ENCODE measurements around the gene NRF1.

DNA sequence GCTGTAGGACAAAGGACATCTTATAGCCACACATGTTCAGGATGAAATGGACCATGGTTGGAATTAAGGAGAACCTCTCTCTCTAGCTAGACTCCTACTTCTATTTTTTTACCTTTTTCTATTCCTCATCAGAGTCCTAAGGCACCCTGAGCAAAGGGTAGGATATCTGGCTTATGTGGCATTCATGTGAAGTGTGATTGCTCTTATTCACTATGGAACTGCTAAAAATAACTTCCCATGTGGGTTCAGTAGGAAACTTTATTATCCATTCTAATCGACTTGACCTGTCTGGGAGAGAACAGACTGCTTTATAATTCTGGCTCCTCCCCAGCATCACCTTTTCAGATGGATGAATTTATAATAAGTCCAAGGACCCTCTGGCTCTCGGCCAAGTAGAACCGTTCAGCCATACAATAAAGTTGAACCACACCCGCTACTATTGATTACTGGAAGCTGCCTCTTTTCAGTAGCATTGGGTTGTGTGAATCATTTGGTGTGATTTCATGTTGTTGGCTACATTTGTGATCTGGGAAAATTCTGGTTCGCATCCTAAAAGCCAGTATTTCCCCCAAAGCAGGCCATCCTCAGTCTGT is 117.5 kb downstream of the NRF1 start:
- TF ChIP-seq POLR2AphosphoS5 (IDR thresholded peaks at IDR 0.05; ENCODE audit: low read depth, low read length) (no peak), TCF7L2 (IDR thresholded peaks at IDR 0.05; ENCODE audit: low read depth, low read length) (no peak), SIN3A (IDR thresholded peaks at IDR 0.05; ENCODE audit: borderline replicate concordance, insufficient read depth, low read depth, low read length) (no peak)
- TF ChIP-seq, protein P1, sequence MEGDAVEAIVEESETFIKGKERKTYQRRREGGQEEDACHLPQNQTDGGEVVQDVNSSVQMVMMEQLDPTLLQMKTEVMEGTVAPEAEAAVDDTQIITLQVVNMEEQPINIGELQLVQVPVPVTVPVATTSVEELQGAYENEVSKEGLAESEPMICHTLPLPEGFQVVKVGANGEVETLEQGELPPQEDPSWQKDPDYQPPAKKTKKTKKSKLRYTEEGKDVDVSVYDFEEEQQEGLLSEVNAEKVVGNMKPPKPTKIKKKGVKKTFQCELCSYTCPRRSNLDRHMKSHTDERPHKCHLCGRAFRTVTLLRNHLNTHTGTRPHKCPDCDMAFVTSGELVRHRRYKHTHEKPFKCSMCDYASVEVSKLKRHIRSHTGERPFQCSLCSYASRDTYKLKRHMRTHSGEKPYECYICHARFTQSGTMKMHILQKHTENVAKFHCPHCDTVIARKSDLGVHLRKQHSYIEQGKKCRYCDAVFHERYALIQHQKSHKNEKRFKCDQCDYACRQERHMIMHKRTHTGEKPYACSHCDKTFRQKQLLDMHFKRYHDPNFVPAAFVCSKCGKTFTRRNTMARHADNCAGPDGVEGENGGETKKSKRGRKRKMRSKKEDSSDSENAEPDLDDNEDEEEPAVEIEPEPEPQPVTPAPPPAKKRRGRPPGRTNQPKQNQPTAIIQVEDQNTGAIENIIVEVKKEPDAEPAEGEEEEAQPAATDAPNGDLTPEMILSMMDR (IDR thresholded peaks at IDR 0.05): no peak
- TF ChIP-seq, protein P2, sequence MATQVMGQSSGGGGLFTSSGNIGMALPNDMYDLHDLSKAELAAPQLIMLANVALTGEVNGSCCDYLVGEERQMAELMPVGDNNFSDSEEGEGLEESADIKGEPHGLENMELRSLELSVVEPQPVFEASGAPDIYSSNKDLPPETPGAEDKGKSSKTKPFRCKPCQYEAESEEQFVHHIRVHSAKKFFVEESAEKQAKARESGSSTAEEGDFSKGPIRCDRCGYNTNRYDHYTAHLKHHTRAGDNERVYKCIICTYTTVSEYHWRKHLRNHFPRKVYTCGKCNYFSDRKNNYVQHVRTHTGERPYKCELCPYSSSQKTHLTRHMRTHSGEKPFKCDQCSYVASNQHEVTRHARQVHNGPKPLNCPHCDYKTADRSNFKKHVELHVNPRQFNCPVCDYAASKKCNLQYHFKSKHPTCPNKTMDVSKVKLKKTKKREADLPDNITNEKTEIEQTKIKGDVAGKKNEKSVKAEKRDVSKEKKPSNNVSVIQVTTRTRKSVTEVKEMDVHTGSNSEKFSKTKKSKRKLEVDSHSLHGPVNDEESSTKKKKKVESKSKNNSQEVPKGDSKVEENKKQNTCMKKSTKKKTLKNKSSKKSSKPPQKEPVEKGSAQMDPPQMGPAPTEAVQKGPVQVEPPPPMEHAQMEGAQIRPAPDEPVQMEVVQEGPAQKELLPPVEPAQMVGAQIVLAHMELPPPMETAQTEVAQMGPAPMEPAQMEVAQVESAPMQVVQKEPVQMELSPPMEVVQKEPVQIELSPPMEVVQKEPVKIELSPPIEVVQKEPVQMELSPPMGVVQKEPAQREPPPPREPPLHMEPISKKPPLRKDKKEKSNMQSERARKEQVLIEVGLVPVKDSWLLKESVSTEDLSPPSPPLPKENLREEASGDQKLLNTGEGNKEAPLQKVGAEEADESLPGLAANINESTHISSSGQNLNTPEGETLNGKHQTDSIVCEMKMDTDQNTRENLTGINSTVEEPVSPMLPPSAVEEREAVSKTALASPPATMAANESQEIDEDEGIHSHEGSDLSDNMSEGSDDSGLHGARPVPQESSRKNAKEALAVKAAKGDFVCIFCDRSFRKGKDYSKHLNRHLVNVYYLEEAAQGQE (IDR thresholded peaks at IDR 0.05; ENCODE audit: insufficient read depth in 1 of 2, low read depth in 2 of 2, low read length in 1 of 2): no peak
